NOMO-1 treated with dmso at 0.1 percent for 144 hours (cell line): ENCODE results near the gene C19orf25.
"Not testable (repeated sequence)": the region's sequence is repeated elsewhere in the genome, so short reads cannot be mapped to it uniquely, and the experiment has no call there.

ENCODE experiments used
- DNase-seq: peaks from one replicate; lab custom pipeline; 2025; ENCODE audit not compliant: unreplicated experiment; lab: John Stamatoyannopoulos, UW

Gene C19orf25

GRCh38 chr19:1512671-1513498 lies 33.9 kb upstream of the C19orf25 start, which contains the start of gene ADAMTSL5:
Gene ADAMTSL5, minus strand, starts transcription at chr19:1513019. Its CDS starts 2,076 bp downstream, at chr19:1510943.
- peak; percentile 59 for DNase-seq

- no peak for DNase-seq
These were observed 32.6 kb upstream of the C19orf25 start for GRCh38 chr19:1511318-1512317.

GRCh38 chr19:1510807-1511206 lies 31.8 kb upstream of the C19orf25 start:
- no peak for DNase-seq

GRCh38 chr19:1510442-1510806 lies 31.4 kb upstream of the C19orf25 start:
- no peak for DNase-seq

GRCh38 chr19:1509602-1510441 lies 30.8 kb upstream of the C19orf25 start:
- DNase-seq = no peak

GRCh38 chr19:1508507-1508856 lies 29.5 kb upstream of the C19orf25 start:
- no peak for DNase-seq

GRCh38 chr19:1507763-1508506 lies 28.9 kb upstream of the C19orf25 start:
- peak; percentile 84 for DNase-seq

- no peak for DNase-seq
These were observed 28.2 kb upstream of the C19orf25 start for GRCh38 chr19:1507192-1507660.

- DNase-seq = no peak
These were observed 27.2 kb upstream of the C19orf25 start for GRCh38 chr19:1505991-1506881.

- DNase-seq = no peak
These were observed 26.0 kb upstream of the C19orf25 start for GRCh38 chr19:1505012-1505411.

GRCh38 chr19:1503925-1504773 lies 25.1 kb upstream of the C19orf25 start:
- DNase-seq = no peak

- peak; percentile 16 for DNase-seq
These were observed 24.3 kb upstream of the C19orf25 start for GRCh38 chr19:1503089-1503924.

GRCh38 chr19:1502433-1503088 lies 23.5 kb upstream of the C19orf25 start:
- DNase-seq = no peak

- DNase-seq = no peak
These were observed 22.2 kb upstream of the C19orf25 start for GRCh38 chr19:1501200-1501595.

- not testable (repeated sequence) for DNase-seq
These were observed 20.2 kb upstream of the C19orf25 start for GRCh38 chr19:1499231-1499630.

- DNase-seq = no peak
These were observed 18.7 kb upstream of the C19orf25 start for GRCh38 chr19:1497578-1498235.
